HepG2 (cell line): ENCODE measurements around the gene MASP2. TPM values are rescaled to one million over a fixed set of nuclear protein-coding genes. Genes with fewer than 3 reads are reported as not detected.

Experiments used
- EHMT2 ChIP-seq: fragments of 200-600 bp; sonication (generic); IDR thresholded peaks from 2 replicates; pipeline ENCODE4 v1.7.0; 2017; ENCODE audit warnings: antibody characterized with exemption, low read depth, low read length, borderline replicate concordance
- FOSL2 ChIP-seq: sonication (generic); formaldehyde crosslinking; IDR thresholded peaks from 2 replicates; pipeline ENCODE4 v1.4.0; 2020; ENCODE audit warnings: missing genetic modification reagents
- FOXC1 ChIP-seq: sonication (generic); formaldehyde crosslinking; IDR thresholded peaks from 2 replicates; pipeline ENCODE4 v1.8.0; 2022; ENCODE audit warnings: mild to moderate bottlenecking, missing genetic modification reagents, borderline replicate concordance
- NCOA2 ChIP-seq: sonication (generic); formaldehyde crosslinking; IDR thresholded peaks from 2 replicates; pipeline ENCODE4 v1.8.0; 2022; ENCODE audit warnings: inconsistent platforms
- NR1H2 ChIP-seq: sonication (generic); formaldehyde crosslinking; IDR thresholded peaks from 2 replicates; pipeline ENCODE4 v1.8.1; 2022; ENCODE audit warnings: low read depth, missing genetic modification reagents, borderline replicate concordance
- RARA ChIP-seq: IDR thresholded peaks from 2 replicates; pipeline ENCODE4 v1.6.1; 2016; ENCODE audit warnings: missing genetic modification reagents, missing compliant biosample characterization
- RBM39 ChIP-seq: fragments of 200-400 bp; formaldehyde crosslinking; IDR thresholded peaks from one replicate; pipeline ENCODE4 v1.6.1; 2018; ENCODE audit warnings: antibody characterized with exemption, mild to moderate bottlenecking, low read depth, low read length; ENCODE audit not compliant: poor library complexity, severe bottlenecking
- RNF2 ChIP-seq: fragments of 450-650 bp; conservative IDR thresholded peaks from 2 replicates; pipeline ENCODE4 v1.6.1; 2016; ENCODE audit warnings: low read depth
- SATB2 ChIP-seq: sonication (generic); formaldehyde crosslinking; IDR thresholded peaks from 2 replicates; pipeline ENCODE4 v1.5.0; 2020; ENCODE audit warnings: missing genetic modification reagents
- SOX5 ChIP-seq: IDR thresholded peaks from 2 replicates; pipeline ENCODE4 v1.6.1; 2016; ENCODE audit warnings: borderline replicate concordance
- ZBTB7A ChIP-seq: sonication (generic); formaldehyde crosslinking; IDR thresholded peaks from 2 replicates; pipeline ENCODE4 v1.8.0; 2022; ENCODE audit warnings: mild to moderate bottlenecking, missing genetic modification reagents
- ZEB1 ChIP-seq: IDR thresholded peaks from 2 replicates; pipeline ENCODE4 v1.6.1; 2012; ENCODE audit warnings: mild to moderate bottlenecking, low read depth, inconsistent platforms; ENCODE audit not compliant: insufficient replicate concordance
- ZMAT3 ChIP-seq: sonication (generic); formaldehyde crosslinking; conservative IDR thresholded peaks from 2 replicates; pipeline ENCODE4 v1.7.0; 2021; ENCODE audit warnings: missing genetic modification reagents
- ZNF230 ChIP-seq: sonication (generic); formaldehyde crosslinking; IDR thresholded peaks from 2 replicates; pipeline ENCODE4 v1.4.0; 2020; ENCODE audit warnings: mild to moderate bottlenecking, missing genetic modification reagents
- ZNF772 ChIP-seq: sonication (generic); formaldehyde crosslinking; IDR thresholded peaks from 2 replicates; pipeline ENCODE4 v1.5.0; 2020; ENCODE audit warnings: mild to moderate bottlenecking, missing genetic modification reagents
- polyA plus RNA-seq, 8 experiments: library from polyadenylated mRNA; depleted of rRNA in 3 of 8; stranded (reverse) in 7 of 8; unstranded in 1 of 8; fragments of >200 nt; fragmentation: Illumina TruSeq in 4 of 8; extraction: Trizol in 4 of 8; gene quantifications; 2 replicates each; pipeline versions ENCODE4 v1.2.1 to v1.2.3, GENCODE V29; 2011 to 2016; ENCODE audit warnings: low read depth in 4 of 8, missing spikeins in 1 of 8, mixed read lengths in 1 of 8; ENCODE audit not compliant: insufficient read depth in 1 of 8
- total RNA-seq, 5 experiments: library from RNA; depleted of rRNA; stranded (reverse); fragments of >200 nt; fragmentation: Illumina TruSeq; extraction: Trizol; gene quantifications; 2 replicates each; pipeline ENCODE4 v1.2.3, GENCODE V29; 2016; ENCODE audit warnings: low read depth in 1 of 5
- TF ChIP-seq, protein P1 (sequence below): sonication (generic); formaldehyde crosslinking; IDR thresholded peaks from one replicate; pipeline ENCODE4 v1.5.1; 2020; ENCODE audit warnings: mild to moderate bottlenecking, missing genetic modification reagents; ENCODE audit errors: not compliant biosample characterization
- TF ChIP-seq, protein P2 (sequence below): sonication (generic); formaldehyde crosslinking; conservative IDR thresholded peaks from 2 replicates; pipeline ENCODE4 v1.8.1; 2023; ENCODE audit warnings: missing genetic modification reagents
- TF ChIP-seq, protein P3 (sequence below): fragments of 450-650 bp; IDR thresholded peaks from 2 replicates; pipeline ENCODE4 v1.6.1; 2016
- TF ChIP-seq, protein P4 (sequence below): IDR thresholded peaks from 2 replicates; pipeline ENCODE4 v1.6.1; 2016

The MASP2 gene
- total and polyA plus RNA-seq, 2 of the 13 experiments (the other 11 are each of a cell fraction or from before 2014, with no cell fraction given): 7.1 to 11.8 TPM

DNA sequence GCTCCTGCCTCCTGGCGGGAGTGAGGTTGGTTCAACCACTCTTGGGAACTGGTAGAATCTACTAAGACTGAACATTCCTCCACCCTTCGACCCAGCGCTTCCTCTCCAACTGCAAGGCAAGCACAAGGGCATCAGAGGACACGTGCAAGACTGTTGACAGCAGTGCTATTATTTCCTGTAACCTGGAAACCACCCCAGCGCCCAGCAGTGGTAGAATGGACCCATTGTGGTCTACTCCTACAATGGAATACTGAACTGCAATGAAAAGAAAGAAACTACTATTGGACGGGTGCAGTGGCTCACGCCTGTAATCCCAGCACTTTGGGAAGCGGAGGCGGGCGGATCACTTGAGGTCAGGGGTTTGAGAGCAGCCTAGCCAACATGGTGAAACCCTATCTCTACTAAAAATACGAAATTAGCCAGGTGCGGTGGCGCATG lies 67.5 kb downstream of the MASP2 start (continued):
- TF ChIP-seq, protein P1, sequence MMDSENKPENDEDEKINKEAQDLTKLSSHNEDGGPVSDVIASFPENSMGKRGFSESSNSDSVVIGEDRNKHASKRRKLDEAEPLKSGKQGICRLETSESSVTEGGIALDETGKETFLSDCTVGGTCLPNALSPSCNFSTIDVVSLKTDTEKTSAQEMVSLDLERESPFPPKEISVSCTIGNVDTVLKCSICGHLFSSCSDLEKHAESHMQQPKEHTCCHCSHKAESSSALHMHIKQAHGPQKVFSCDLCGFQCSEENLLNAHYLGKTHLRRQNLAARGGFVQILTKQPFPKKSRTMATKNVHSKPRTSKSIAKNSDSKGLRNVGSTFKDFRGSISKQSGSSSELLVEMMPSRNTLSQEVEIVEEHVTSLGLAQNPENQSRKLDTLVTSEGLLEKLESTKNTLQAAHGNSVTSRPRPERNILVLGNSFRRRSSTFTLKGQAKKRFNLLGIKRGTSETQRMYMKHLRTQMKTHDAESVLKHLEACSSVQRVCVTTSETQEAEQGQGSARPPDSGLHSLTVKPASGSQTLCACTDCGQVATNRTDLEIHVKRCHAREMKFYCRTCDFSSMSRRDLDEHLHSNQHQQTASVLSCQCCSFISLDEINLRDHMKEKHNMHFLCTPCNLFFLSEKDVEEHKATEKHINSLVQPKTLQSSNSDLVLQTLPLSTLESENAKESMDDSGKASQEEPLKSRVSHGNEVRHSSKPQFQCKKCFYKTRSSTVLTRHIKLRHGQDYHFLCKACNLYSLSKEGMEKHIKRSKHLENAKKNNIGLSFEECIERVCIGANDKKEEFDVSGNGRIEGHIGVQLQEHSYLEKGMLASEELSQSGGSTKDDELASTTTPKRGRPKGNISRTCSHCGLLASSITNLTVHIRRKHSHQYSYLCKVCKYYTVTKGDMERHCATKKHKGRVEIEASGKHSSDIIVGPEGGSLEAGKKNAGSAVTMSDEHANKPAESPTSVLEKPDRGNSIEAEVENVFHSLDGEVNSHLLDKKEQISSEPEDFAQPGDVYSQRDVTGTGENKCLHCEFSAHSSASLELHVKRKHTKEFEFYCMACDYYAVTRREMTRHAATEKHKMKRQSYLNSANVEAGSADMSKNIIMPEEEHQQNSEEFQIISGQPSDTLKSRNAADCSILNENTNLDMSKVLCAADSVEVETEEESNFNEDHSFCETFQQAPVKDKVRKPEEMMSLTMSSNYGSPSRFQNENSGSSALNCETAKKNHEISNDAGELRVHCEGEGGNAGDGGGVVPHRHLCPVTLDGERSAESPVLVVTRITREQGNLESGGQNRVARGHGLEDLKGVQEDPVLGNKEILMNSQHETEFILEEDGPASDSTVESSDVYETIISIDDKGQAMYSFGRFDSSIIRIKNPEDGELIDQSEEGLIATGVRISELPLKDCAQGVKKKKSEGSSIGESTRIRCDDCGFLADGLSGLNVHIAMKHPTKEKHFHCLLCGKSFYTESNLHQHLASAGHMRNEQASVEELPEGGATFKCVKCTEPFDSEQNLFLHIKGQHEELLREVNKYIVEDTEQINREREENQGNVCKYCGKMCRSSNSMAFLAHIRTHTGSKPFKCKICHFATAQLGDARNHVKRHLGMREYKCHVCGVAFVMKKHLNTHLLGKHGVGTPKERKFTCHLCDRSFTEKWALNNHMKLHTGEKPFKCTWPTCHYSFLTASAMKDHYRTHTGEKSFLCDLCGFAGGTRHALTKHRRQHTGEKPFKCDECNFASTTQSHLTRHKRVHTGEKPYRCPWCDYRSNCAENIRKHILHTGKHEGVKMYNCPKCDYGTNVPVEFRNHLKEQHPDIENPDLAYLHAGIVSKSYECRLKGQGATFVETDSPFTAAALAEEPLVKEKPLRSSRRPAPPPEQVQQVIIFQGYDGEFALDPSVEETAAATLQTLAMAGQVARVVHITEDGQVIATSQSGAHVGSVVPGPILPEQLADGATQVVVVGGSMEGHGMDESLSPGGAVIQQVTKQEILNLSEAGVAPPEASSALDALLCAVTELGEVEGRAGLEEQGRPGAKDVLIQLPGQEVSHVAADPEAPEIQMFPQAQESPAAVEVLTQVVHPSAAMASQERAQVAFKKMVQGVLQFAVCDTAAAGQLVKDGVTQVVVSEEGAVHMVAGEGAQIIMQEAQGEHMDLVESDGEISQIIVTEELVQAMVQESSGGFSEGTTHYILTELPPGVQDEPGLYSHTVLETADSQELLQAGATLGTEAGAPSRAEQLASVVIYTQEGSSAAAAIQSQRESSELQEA (CRISPR knock-in tag): no peak
- no peak for TF ChIP-seq EHMT2
- TF ChIP-seq RARA (CRISPR knock-in tag): peak; percentile 35; the same call in 1 of the 2 replicates
- peak; percentile 85 for TF ChIP-seq SOX5 (CRISPR knock-in tag)
- TF ChIP-seq NCOA2 (CRISPR knock-in tag): peak; percentile 48
- no peak for TF ChIP-seq RBM39
- TF ChIP-seq, protein P2, sequence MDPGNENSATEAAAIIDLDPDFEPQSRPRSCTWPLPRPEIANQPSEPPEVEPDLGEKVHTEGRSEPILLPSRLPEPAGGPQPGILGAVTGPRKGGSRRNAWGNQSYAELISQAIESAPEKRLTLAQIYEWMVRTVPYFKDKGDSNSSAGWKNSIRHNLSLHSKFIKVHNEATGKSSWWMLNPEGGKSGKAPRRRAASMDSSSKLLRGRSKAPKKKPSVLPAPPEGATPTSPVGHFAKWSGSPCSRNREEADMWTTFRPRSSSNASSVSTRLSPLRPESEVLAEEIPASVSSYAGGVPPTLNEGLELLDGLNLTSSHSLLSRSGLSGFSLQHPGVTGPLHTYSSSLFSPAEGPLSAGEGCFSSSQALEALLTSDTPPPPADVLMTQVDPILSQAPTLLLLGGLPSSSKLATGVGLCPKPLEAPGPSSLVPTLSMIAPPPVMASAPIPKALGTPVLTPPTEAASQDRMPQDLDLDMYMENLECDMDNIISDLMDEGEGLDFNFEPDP (CRISPR knock-in tag): no peak
- TF ChIP-seq FOXC1: no peak
- TF ChIP-seq, protein P3, sequence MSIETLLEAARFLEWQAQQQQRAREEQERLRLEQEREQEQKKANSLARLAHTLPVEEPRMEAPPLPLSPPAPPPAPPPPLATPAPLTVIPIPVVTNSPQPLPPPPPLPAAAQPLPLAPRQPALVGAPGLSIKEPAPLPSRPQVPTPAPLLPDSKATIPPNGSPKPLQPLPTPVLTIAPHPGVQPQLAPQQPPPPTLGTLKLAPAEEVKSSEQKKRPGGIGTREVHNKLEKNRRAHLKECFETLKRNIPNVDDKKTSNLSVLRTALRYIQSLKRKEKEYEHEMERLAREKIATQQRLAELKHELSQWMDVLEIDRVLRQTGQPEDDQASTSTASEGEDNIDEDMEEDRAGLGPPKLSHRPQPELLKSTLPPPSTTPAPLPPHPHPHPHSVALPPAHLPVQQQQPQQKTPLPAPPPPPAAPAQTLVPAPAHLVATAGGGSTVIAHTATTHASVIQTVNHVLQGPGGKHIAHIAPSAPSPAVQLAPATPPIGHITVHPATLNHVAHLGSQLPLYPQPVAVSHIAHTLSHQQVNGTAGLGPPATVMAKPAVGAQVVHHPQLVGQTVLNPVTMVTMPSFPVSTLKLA: peak; percentile 64
- no peak for TF ChIP-seq SATB2 (CRISPR knock-in tag)
- no peak for TF ChIP-seq ZEB1
- TF ChIP-seq RNF2: no peak; the same call in 1 of the 2 replicates
- TF ChIP-seq NR1H2: no peak
- no peak for TF ChIP-seq ZMAT3 (CRISPR knock-in tag)
- TF ChIP-seq ZNF772 (CRISPR knock-in tag): no peak
- no peak for TF ChIP-seq ZBTB7A (CRISPR knock-in tag)
- TF ChIP-seq, protein P4, sequence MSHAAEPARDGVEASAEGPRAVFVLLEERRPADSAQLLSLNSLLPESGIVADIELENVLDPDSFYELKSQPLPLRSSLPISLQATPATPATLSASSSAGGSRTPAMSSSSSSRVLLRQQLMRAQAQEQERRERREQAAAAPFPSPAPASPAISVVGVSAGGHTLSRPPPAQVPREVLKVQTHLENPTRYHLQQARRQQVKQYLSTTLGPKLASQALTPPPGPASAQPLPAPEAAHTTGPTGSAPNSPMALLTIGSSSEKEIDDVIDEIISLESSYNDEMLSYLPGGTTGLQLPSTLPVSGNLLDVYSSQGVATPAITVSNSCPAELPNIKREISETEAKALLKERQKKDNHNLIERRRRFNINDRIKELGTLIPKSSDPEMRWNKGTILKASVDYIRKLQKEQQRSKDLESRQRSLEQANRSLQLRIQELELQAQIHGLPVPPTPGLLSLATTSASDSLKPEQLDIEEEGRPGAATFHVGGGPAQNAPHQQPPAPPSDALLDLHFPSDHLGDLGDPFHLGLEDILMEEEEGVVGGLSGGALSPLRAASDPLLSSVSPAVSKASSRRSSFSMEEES (CRISPR knock-in tag): peak; percentile 56; the same call in 1 of the 2 replicates
- no peak for TF ChIP-seq ZNF230 (CRISPR knock-in tag)
- TF ChIP-seq FOSL2 (CRISPR knock-in tag): 0 out of 2 replicates have a peak, but pooled peaks have one; percentile 23
